VCaP (cell line): ENCODE data around the gene TTLL11.

Source experiments
- H3K27ac ChIP-seq: fragments of 450-650 bp; 2 replicates; pipeline ENCODE4 v1.5.1; 2017
- CTCF ChIP-seq: fragments of 450-650 bp; conservative IDR thresholded peaks from 2 replicates; pipeline ENCODE4 v1.5.1; 2017; ENCODE audit warnings: mild to moderate bottlenecking, moderate library complexity

The TTLL11 gene

GRCh38 chr9:121966706-121967105 lies 126.4 kb downstream of the TTLL11 start:
- no peak overlapping the region for H3K27ac ChIP-seq
- TF ChIP-seq CTCF, result no peak

GRCh38 chr9:121963528-121963995 lies 129.5 kb downstream of the TTLL11 start:
- TF ChIP-seq CTCF, result no peak
- no peak overlapping the region for H3K27ac ChIP-seq

- TF ChIP-seq CTCF, result no peak
- no peak overlapping the region for H3K27ac ChIP-seq
These were observed 130.7 kb downstream of the TTLL11 start for GRCh38 chr9:121962421-121962820.

GRCh38 chr9:121960665-121961064 lies 132.4 kb downstream of the TTLL11 start:
- no peak for TF ChIP-seq CTCF
- H3K27ac ChIP-seq, result no peak overlapping the region

- no peak overlapping the region for H3K27ac ChIP-seq
- TF ChIP-seq CTCF, result no peak
These were observed 134.6 kb downstream of the TTLL11 start for GRCh38 chr9:121958530-121958929.

- no peak for TF ChIP-seq CTCF
These were observed 136.3 kb downstream of the TTLL11 start for GRCh38 chr9:121956808-121957207.

GRCh38 chr9:121955649-121956048 lies 137.5 kb downstream of the TTLL11 start:
- TF ChIP-seq CTCF, result no peak
- H3K27ac ChIP-seq, result no peak overlapping the region

More at GRCh38 chr9:121956808-121957207, 136.3 kb downstream of the TTLL11 start:
- H3K27ac ChIP-seq, result no peak overlapping the region
